Hepatocyte (in vitro differentiated cells): ENCODE measurements around the gene NUDT3. TPM values are rescaled to one million over a fixed set of nuclear protein-coding genes. Genes with fewer than 3 reads are reported as not detected.

Experiments
- DNase-seq: peaks from one replicate; pipeline ENCODE4 v3.0.0-alpha.2; 2016; ENCODE audit warnings: low spot score
- H2AFZ ChIP-seq: fragments of 200-600 bp; sonication (generic); 2 replicates; pipeline ENCODE4 v1.6.0; 2016; ENCODE audit warnings: antibody characterized with exemption, mild to moderate bottlenecking
- H3K27ac ChIP-seq: fragments of 200-600 bp; sonication (generic); 2 replicates; pipeline ENCODE4 v1.5.1; 2016; ENCODE audit warnings: mild to moderate bottlenecking
- H3K27me3 ChIP-seq: fragments of 200-600 bp; sonication (generic); 2 replicates; pipeline ENCODE4 v1.6.1; 2016
- H3K36me3 ChIP-seq: fragments of 200-600 bp; sonication (generic); replicated peaks from 2 replicates; pipeline ENCODE4 v1.5.1; 2016; ENCODE audit warnings: low read depth; ENCODE audit not compliant: insufficient read depth
- H3K4me1 ChIP-seq: fragments of 200-600 bp; sonication (generic); 2 replicates; pipeline ENCODE4 v1.5.1; 2016; ENCODE audit warnings: mild to moderate bottlenecking, moderate library complexity; ENCODE audit not compliant: insufficient read depth
- H3K4me2 ChIP-seq: fragments of 200-600 bp; sonication (generic); 2 replicates; pipeline ENCODE4 v1.6.0; 2016
- H3K4me3 ChIP-seq: fragments of 200-600 bp; sonication (generic); 2 replicates; pipeline ENCODE4 v1.5.1; 2016; ENCODE audit warnings: mild to moderate bottlenecking
- H3K79me2 ChIP-seq: fragments of 200-600 bp; sonication (generic); 2 replicates; pipeline ENCODE4 v1.6.0; 2017; ENCODE audit warnings: mild to moderate bottlenecking
- H3K9me2 ChIP-seq: fragments of 200-600 bp; sonication (generic); replicated peaks from 2 replicates; pipeline ENCODE4 v1.6.0; 2017; ENCODE audit warnings: mild to moderate bottlenecking; ENCODE audit not compliant: insufficient read depth
- H3K9me3 ChIP-seq: fragments of 200-600 bp; sonication (generic); 2 replicates; pipeline ENCODE4 v1.5.1; 2016; ENCODE audit warnings: low read depth, mild to moderate bottlenecking
- H4K20me1 ChIP-seq: fragments of 200-600 bp; sonication (generic); 2 replicates; pipeline ENCODE4 v1.6.0; 2016; ENCODE audit warnings: mild to moderate bottlenecking; ENCODE audit not compliant: insufficient read depth, poor library complexity, severe bottlenecking
- CTCF ChIP-seq: fragments of 200-600 bp; sonication (generic); IDR thresholded peaks from 2 replicates; pipeline ENCODE4 v1.5.1; 2016; ENCODE audit warnings: antibody characterized with exemption, mild to moderate bottlenecking; ENCODE audit not compliant: poor library complexity
- EZH2 ChIP-seq: fragments of 200-600 bp; sonication (generic); IDR thresholded peaks from 2 replicates; pipeline ENCODE4 v1.6.1; 2016; ENCODE audit warnings: antibody characterized with exemption, mild to moderate bottlenecking, borderline replicate concordance
- EZH2phosphoT487 ChIP-seq: fragments of 200-600 bp; sonication (generic); IDR thresholded peaks from one replicate; pipeline ENCODE4 v1.6.1; 2018; ENCODE audit warnings: antibody characterized with exemption, mild to moderate bottlenecking, low read depth, moderate library complexity; ENCODE audit not compliant: unreplicated experiment, severe bottlenecking
- WGBS: methylation state at CpG from one replicate; pipeline ENCODE4 v1.1.6; 2016; ENCODE audit warnings: low lambda C conversion rate; ENCODE audit errors: missing lambda C conversion rate; 5-methylcytosine and 5-hydroxymethylcytosine counted together
- polyA plus RNA-seq: library from polyadenylated mRNA; unstranded; fragments of >200 nt; fragmentation: Nextera tagmentation; extraction: Ambion mirVana; gene quantifications from 2 replicates; pipeline ENCODE4 v1.2.1, GENCODE V29; 2016
- total RNA-seq: library from RNA; depleted of rRNA; stranded (reverse); fragments of >200 nt; gene quantifications from 2 replicates; pipeline ENCODE4 v1.2.3, GENCODE V29; 2014

NUDT3 gene
- total RNA-seq: 17.9 and 20.4 TPM in 2 replicates
- 6.2 and 6.4 TPM in 2 replicates for polyA plus RNA-seq

GRCh38 chr6:34392497-34393190, at the start of gene NUDT3:
TSS of gene NUDT3 (minus strand) at chr6:34392669. CDS start at chr6:34392362, 307 bp downstream.
- TF ChIP-seq CTCF (peak; percentile 82), EZH2 (no peak)
- Histone ChIP-seq H4K20me1 (peaks cover 22% of the 10 kb centered on the region), H3K9me2 (no peaks in the 10 kb centered on the region), H3K4me3 (peak within 1 kb of the TSS; percentile 76), H3K9me3 (no peaks in the 10 kb centered on the region), H3K36me3 (no peaks in the 10 kb centered on the region), H3K4me2 (peak within 1 kb of the TSS; percentile 83), H3K79me2 (peaks cover 40% of the 10 kb centered on the region), H3K27me3 (no peaks in the 10 kb centered on the region), H2AFZ (peak within 1 kb of the TSS; percentile 85), H3K4me1 (peaks cover 13% of the 10 kb centered on the region), H3K27ac (peak within 1 kb of the TSS; percentile 95)
- DNase-seq: peak; percentile 97
- WGBS: 1% methylated on average over 66 of the region's 87 CpGs

GRCh38 chr6:34441526-34441925, 49.1 kb upstream of the NUDT3 start:
- Histone ChIP-seq H3K4me2 (no peak overlapping the region), H3K36me3 (no peaks in the 10 kb centered on the region), H3K79me2 (no peaks in the 10 kb centered on the region), H3K9me3 (no peaks in the 10 kb centered on the region), H3K27ac (no peak overlapping the region), H3K27me3 (no peaks in the 10 kb centered on the region), H2AFZ (no peak overlapping the region), H3K4me1 (no peaks in the 10 kb centered on the region), H3K9me2 (no peaks in the 10 kb centered on the region), H3K4me3 (no peak overlapping the region), H4K20me1 (no peaks in the 10 kb centered on the region)
- no peak for DNase-seq
- 81% methylated on average over 5 of the region's 5 CpGs for WGBS
- no peak for TF ChIP-seq CTCF
- TF ChIP-seq EZH2: no peak
- TF ChIP-seq EZH2phosphoT487: no peak

GRCh38 chr6:34439442-34439841, 47.0 kb upstream of the NUDT3 start:
- no peaks in the 10 kb centered on the region for H3K4me1 ChIP-seq
- no peaks in the 10 kb centered on the region for H3K9me2 ChIP-seq
- H3K79me2 ChIP-seq: no peaks in the 10 kb centered on the region
- no peak for DNase-seq
- no peak for TF ChIP-seq EZH2
- TF ChIP-seq CTCF: no peak
- no peak for TF ChIP-seq EZH2phosphoT487
- H3K9me3 ChIP-seq: no peaks in the 10 kb centered on the region
- H2AFZ ChIP-seq: no peak overlapping the region
- H3K4me2 ChIP-seq: no peak overlapping the region
- no peaks in the 10 kb centered on the region for H3K36me3 ChIP-seq
- no peaks in the 10 kb centered on the region for H4K20me1 ChIP-seq
- H3K27me3 ChIP-seq: no peaks in the 10 kb centered on the region
- H3K4me3 ChIP-seq: no peak overlapping the region
- no peak overlapping the region for H3K27ac ChIP-seq
- 100% methylated on average over 1 of the region's 3 CpGs for WGBS
